Activated CD4-positive, alpha-beta memory T cell treated with anti-CD3 and anti-CD28 coated beads for 36 hours (primary cell): ENCODE measurements around the gene TFB2M. TPM values are rescaled to one million over a fixed set of nuclear protein-coding genes. Genes with fewer than 3 reads are reported as not detected.

Source experiments
- CTCF ChIA-PET: fragments of 350-600 bp; sonication (Branson Sonifier 250); formaldehyde crosslinking; loops from one replicate; lab custom pipeline; 2021; ENCODE audit warnings: antibody characterized with exemption, inconsistent platforms; lab: Charles Lee
- POLR2A ChIA-PET: fragments of 350-600 bp; sonication (Branson Sonifier 250); formaldehyde crosslinking; loops from one replicate; lab custom pipeline; 2021; ENCODE audit warnings: antibody characterized with exemption; lab: Charles Lee
- DNase-seq: peaks from one replicate; pipeline ENCODE4 v3.0.0-alpha.2; 2020
- H3K27ac Mint-ChIP-seq: one replicate; pipeline ENCODE4 v1.8.0; 2021; ENCODE audit warnings: mixed read lengths
- H3K27me3 Mint-ChIP-seq: one replicate; pipeline ENCODE4 v1.8.0; 2021; ENCODE audit warnings: mixed read lengths
- H3K36me3 Mint-ChIP-seq: one replicate; pipeline ENCODE4 v1.8.0; 2021; ENCODE audit warnings: mixed read lengths
- H3K4me1 Mint-ChIP-seq: one replicate; pipeline ENCODE4 v1.8.0; 2021; ENCODE audit warnings: low read depth, mixed read lengths
- H3K4me3 Mint-ChIP-seq: one replicate; pipeline ENCODE4 v1.8.0; 2021; ENCODE audit warnings: mild to moderate bottlenecking, mixed read lengths
- H3K9me3 Mint-ChIP-seq: one replicate; pipeline ENCODE4 v1.8.0; 2021; ENCODE audit warnings: mixed read lengths
- intact Hi-C: fragments of 100-400 bp; cut with micrococcal nuclease; formaldehyde crosslinking; loops from one replicate; pipeline ENCODE4 v1.15.1; 2023
- total RNA-seq, 2 experiments: library from RNA; stranded (reverse); gene quantifications; one replicate each; pipeline ENCODE4 v1.2.3, GENCODE V29; 2021

The TFB2M gene
- total RNA-seq, 2 experiments from 2014 or later = 13.6 to 14.5 TPM

- Mint-ChIP-seq H3K9me3 (no peaks in the 10 kb centered on the region), H3K4me1 (no peaks in the 10 kb centered on the region), H3K36me3 (peaks cover 14% of the 10 kb centered on the region), H3K27me3 (no peaks in the 10 kb centered on the region), H3K27ac (no peak overlapping the region), H3K4me3 (no peak overlapping the region)
- DNase-seq = no peak
- intact Hi-C loops = no loop called here
- CTCF ChIA-PET = no interaction called here
- POLR2A ChIA-PET = no interaction called here
Measured at GRCh38 chr1:246540738-246541491, 25.1 kb downstream of the TFB2M start.

- H3K4me1 Mint-ChIP-seq = no peaks in the 10 kb centered on the region
- CTCF ChIA-PET = no interaction called here
- H3K36me3 Mint-ChIP-seq = peaks cover 5% of the 10 kb centered on the region
- no peaks in the 10 kb centered on the region for H3K9me3 Mint-ChIP-seq
- no peaks in the 10 kb centered on the region for H3K27me3 Mint-ChIP-seq
- no peak overlapping the region for H3K27ac Mint-ChIP-seq
- H3K4me3 Mint-ChIP-seq = no peak overlapping the region
- DNase-seq = no peak
- POLR2A ChIA-PET = no interaction called here
- intact Hi-C loops = no loop called here
Measured at GRCh38 chr1:246537887-246538286, 28.2 kb downstream of the TFB2M start.

DNA sequence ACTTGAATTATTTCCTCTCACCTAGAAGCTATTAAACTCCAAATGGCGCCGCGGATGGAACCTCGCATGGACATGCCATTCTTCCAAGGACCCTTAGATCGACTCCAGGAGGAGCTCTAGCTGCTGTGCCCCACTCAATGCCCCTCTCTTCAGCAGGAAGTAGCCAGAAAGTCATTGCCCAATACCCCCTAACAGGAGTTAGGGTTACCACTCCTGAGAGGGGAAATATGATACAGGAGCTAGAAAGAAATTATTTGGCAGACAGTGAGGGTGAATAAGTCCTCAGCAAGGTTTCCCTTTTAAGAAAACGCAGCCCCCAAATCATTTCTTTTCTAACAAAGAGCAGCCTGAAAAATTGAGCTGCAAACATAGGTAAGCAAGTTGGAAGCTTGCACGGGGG, 28.6 kb downstream of the TFB2M start:
- ChIA-PET CTCF (no interaction called here), POLR2A (no interaction called here)
- no peak for DNase-seq
- intact Hi-C loops = no loop called here
- no peaks in the 10 kb centered on the region for H3K4me1 Mint-ChIP-seq
- H3K4me3 Mint-ChIP-seq = no peak overlapping the region
- H3K27me3 Mint-ChIP-seq = no peaks in the 10 kb centered on the region
- H3K36me3 Mint-ChIP-seq = peaks cover 5% of the 10 kb centered on the region
- no peak overlapping the region for H3K27ac Mint-ChIP-seq
- no peaks in the 10 kb centered on the region for H3K9me3 Mint-ChIP-seq

DNA sequence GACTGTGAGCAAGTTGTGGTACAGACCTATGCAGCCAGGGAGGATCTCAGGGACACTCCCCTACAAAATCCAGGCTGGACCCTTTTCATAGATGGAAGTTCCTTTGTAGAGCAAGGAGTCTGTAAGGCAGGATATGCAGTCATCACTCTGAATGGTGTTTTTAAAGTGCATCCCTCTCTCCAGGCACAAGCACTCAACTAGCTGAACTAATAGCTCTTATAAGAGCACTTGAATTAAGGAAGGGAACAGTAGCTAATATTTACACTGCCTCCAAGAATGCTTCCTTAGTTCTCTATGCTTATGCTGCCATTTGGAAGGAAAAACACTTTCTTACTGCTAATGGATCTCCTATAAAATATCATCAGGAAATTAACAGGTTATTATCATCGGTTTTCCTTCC, 31.9 kb downstream of the TFB2M start:
- no peaks in the 10 kb centered on the region for H3K27me3 Mint-ChIP-seq
- H3K9me3 Mint-ChIP-seq = peaks cover 13% of the 10 kb centered on the region
- no peak overlapping the region for H3K4me3 Mint-ChIP-seq
- H3K27ac Mint-ChIP-seq = no peak overlapping the region
- H3K4me1 Mint-ChIP-seq = no peaks in the 10 kb centered on the region
- CTCF ChIA-PET = interaction anchor here (0.9 to 1.3 kb wide), 3 partner anchors 36 to 1381 kb away, joined by 3 to 4 read pairs (median 3); no protein-coding TSS in a partner anchor
- peaks cover 4% of the 10 kb centered on the region for H3K36me3 Mint-ChIP-seq
- intact Hi-C loops = no loop called here
- DNase-seq = no peak
- POLR2A ChIA-PET = no interaction called here

- Mint-ChIP-seq H3K27ac (no peak overlapping the region), H3K4me1 (no peaks in the 10 kb centered on the region), H3K4me3 (no peak overlapping the region), H3K9me3 (peaks cover 13% of the 10 kb centered on the region), H3K36me3 (peaks cover 4% of the 10 kb centered on the region), H3K27me3 (no peaks in the 10 kb centered on the region)
- POLR2A ChIA-PET = no interaction called here
- no peak for DNase-seq
- CTCF ChIA-PET = interaction anchor here (0.6 to 1.2 kb wide), 3 partner anchors 36 to 1381 kb away, joined by 3 to 4 read pairs (median 3); no protein-coding TSS in a partner anchor
- intact Hi-C loops = no loop called here
Measured at GRCh38 chr1:246533371-246533905, 32.6 kb downstream of the TFB2M start.

GRCh38 chr1:246532519-246532918, 33.5 kb downstream of the TFB2M start:
- Mint-ChIP-seq H3K27ac (no peak overlapping the region), H3K4me3 (no peak overlapping the region), H3K9me3 (peaks cover 13% of the 10 kb centered on the region), H3K36me3 (peaks cover 4% of the 10 kb centered on the region), H3K4me1 (peaks cover under 1% of the 10 kb centered on the region), H3K27me3 (no peaks in the 10 kb centered on the region)
- ChIA-PET CTCF (interaction anchor here (0.7 to 2.2 kb wide), 2 partner anchors 34 to 217 kb away, joined by 3 to 13 read pairs; no protein-coding TSS in a partner anchor), POLR2A (no interaction called here)
- intact Hi-C loops = loop anchor here (1.0 kb wide), 1 partner anchor 35 kb away; no protein-coding TSS in a partner anchor
- no peak for DNase-seq

DNA sequence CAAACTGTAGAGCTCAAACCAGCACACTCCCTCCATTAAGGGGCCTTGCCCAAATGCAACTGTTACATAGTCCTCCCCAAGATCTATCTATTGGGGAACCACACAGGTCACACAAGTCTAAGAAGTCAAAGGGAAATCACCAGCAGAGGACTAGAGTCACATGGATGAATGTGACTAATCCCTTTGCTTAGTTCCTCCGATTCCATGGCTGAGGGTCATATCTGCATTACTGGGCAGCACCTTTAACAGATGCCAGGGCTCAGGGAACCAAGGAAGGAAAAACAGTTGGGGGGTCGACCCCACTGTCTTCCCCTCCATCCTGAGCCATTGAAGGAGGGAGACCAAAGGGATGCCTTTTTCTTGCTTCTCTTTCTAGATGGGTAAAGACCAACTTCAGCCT, 35.6 kb downstream of the TFB2M start:
- CTCF ChIA-PET = interaction anchor here (0.7 kb wide), 1 partner anchor 1378 kb away, joined by 4 read pairs; no protein-coding TSS in a partner anchor
- Mint-ChIP-seq H3K4me1 (peaks cover 5% of the 10 kb centered on the region), H3K36me3 (peaks cover 4% of the 10 kb centered on the region), H3K9me3 (peaks cover 13% of the 10 kb centered on the region), H3K27me3 (no peaks in the 10 kb centered on the region), H3K4me3 (no peak overlapping the region), H3K27ac (no peak overlapping the region)
- intact Hi-C loops = no loop called here
- POLR2A ChIA-PET = no interaction called here
- no peak for DNase-seq

DNA sequence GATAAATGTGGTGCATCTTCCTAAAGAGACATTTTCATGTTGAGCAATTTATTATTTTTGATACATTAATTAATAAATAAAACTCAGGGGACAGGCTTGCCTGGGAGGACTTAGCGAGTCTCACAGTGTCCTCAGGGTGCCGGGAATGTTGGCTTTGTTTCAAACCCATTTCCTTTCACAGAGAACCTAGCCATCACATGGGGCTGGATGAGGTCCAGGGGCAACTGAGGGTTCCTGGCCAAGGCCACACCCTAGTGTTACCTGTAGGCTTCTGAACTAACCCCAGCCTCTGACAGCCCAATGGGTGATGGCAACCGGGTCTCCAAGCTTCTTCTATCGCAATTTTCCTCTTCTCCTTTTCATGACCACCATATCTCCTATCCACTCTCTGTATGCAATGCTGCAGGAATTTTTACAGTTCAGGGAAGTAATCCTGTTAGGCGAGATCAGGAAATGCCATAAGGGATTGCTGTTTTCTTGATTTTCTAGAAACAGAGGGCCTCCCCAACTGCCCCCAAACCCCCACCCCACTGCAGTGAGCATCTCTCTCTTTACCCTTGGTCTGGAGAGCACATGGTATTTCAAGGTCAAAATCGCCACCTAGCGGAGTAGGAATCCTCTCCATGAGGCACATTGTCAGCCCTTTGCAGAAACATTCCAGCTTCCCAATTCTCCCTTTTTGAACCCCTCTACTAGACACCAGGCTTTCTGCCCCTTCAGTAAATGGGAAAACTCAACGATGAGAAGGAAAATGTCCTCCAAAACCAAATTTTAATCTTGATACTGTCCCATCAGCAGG, 36.9 kb downstream of the TFB2M start:
- intact Hi-C loops = no loop called here
- peaks cover 13% of the 10 kb centered on the region for H3K9me3 Mint-ChIP-seq

GRCh38 chr1:246527402-246528088, 38.5 kb downstream of the TFB2M start:
- Mint-ChIP-seq H3K27me3 (no peaks in the 10 kb centered on the region), H3K4me3 (no peak overlapping the region), H3K4me1 (peaks cover 5% of the 10 kb centered on the region), H3K27ac (no peak overlapping the region), H3K36me3 (peaks cover 4% of the 10 kb centered on the region), H3K9me3 (peaks cover 13% of the 10 kb centered on the region)
- ChIA-PET CTCF (no interaction called here), POLR2A (no interaction called here)
- no peak for DNase-seq
- intact Hi-C loops = no loop called here

More for the DNA sequence above, 36.9 kb downstream of the TFB2M start:
- ChIA-PET POLR2A (no interaction called here), CTCF (no interaction called here)
- H3K36me3 Mint-ChIP-seq = peaks cover 4% of the 10 kb centered on the region
- H3K27ac Mint-ChIP-seq = no peak overlapping the region
- DNase-seq = no peak
- H3K27me3 Mint-ChIP-seq = no peaks in the 10 kb centered on the region
- H3K4me3 Mint-ChIP-seq = no peak overlapping the region
- H3K4me1 Mint-ChIP-seq = peaks cover 5% of the 10 kb centered on the region

GRCh38 chr1:246526915-246527314, 39.1 kb downstream of the TFB2M start:
- no peak overlapping the region for H3K4me3 Mint-ChIP-seq
- no peak for DNase-seq
- CTCF ChIA-PET = no interaction called here
- H3K27me3 Mint-ChIP-seq = no peaks in the 10 kb centered on the region
- H3K4me1 Mint-ChIP-seq = peaks cover 5% of the 10 kb centered on the region
- H3K27ac Mint-ChIP-seq = no peak overlapping the region
- peaks cover 13% of the 10 kb centered on the region for H3K9me3 Mint-ChIP-seq
- POLR2A ChIA-PET = no interaction called here
- intact Hi-C loops = no loop called here
- peaks cover 4% of the 10 kb centered on the region for H3K36me3 Mint-ChIP-seq

DNA sequence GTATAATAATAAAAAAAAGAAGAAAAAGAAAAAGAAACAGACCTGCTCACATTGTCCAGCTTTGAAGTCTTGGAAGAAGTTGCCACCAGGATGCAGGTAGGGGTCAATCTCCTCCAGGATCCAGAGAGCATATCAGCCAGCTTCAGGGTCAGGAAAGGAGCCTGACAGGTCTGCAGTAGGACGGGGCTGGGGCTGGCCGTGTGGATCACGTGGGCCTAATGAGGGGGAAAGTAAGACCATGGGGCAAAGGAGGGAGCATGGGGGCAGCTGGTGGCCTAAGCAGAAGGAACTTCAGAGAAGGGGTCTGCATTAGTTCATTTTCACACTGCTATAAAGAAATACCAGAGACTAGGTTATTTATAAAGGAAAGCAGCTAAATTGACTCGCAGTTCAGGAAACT, 39.7 kb downstream of the TFB2M start:
- DNase-seq = no peak
- Mint-ChIP-seq H3K36me3 (peaks cover 4% of the 10 kb centered on the region), H3K9me3 (peaks cover 12% of the 10 kb centered on the region), H3K27me3 (no peaks in the 10 kb centered on the region), H3K4me1 (peaks cover 5% of the 10 kb centered on the region), H3K4me3 (no peak overlapping the region), H3K27ac (no peak overlapping the region)
- intact Hi-C loops = no loop called here
- ChIA-PET POLR2A (no interaction called here), CTCF (no interaction called here)

DNA sequence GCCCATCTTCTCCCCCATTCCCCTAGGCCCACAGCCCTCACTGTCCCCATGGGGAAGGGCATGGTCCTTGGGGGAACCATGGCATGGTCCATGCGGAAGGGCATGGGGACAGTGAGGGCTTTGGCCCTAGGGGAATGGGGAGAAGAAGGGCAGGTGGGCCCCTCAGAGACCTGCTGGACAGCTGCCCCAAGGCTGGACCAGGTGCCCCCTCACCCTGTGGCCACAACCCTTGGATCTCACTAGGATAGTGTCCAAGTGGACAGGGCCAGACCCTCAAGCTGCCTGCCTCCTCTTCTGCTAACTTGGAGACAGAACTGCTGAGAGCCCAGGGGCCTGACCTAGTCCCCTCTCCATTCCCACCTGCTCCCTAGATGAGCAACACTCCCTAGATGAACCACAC, 46.5 kb downstream of the TFB2M start:
- CTCF ChIA-PET = no interaction called here

More for the DNA sequence above, 46.5 kb downstream of the TFB2M start:
- POLR2A ChIA-PET = no interaction called here
- Mint-ChIP-seq H3K4me3 (no peak overlapping the region), H3K27ac (no peak overlapping the region), H3K9me3 (peaks cover 21% of the 10 kb centered on the region), H3K27me3 (no peaks in the 10 kb centered on the region), H3K4me1 (peaks cover under 1% of the 10 kb centered on the region), H3K36me3 (peaks cover 3% of the 10 kb centered on the region)
- intact Hi-C loops = no loop called here
- no peak for DNase-seq
